HG02938 (cell line): ENCODE measurements around the gene INSYN2B.
"Not testable (repeated sequence)": the region's sequence is repeated elsewhere in the genome, so short reads cannot be mapped to it uniquely, and the experiment has no call there.

Experiments
- ATAC-seq: cut with Tn5 transposase; IDR thresholded peaks from one replicate; pipeline ENCODE4 v1.9.1; 2021; ENCODE audit warnings: mild to moderate bottlenecking, moderate library complexity; ENCODE audit not compliant: unreplicated experiment

Gene INSYN2B

GRCh38 chr5:169973056-169973455 lies 7.2 kb downstream of the INSYN2B start:
- ATAC-seq, result no peak

- ATAC-seq, result no peak
Measured at GRCh38 chr5:169971780-169972179, 8.5 kb downstream of the INSYN2B start.

GRCh38 chr5:169970911-169971765 lies 9.2 kb downstream of the INSYN2B start:
- ATAC-seq, result no peak

GRCh38 chr5:169970339-169970738 lies 10.0 kb downstream of the INSYN2B start:
- ATAC-seq, result peak; percentile 56

GRCh38 chr5:169964246-169964645 lies 16.0 kb downstream of the INSYN2B start:
- ATAC-seq, result no peak

- no peak for ATAC-seq
Measured at GRCh38 chr5:169960659-169961058, 19.6 kb downstream of the INSYN2B start.

- ATAC-seq, result no peak
Measured at GRCh38 chr5:169958278-169958677, 22.0 kb downstream of the INSYN2B start.

GRCh38 chr5:169956756-169957155 lies 23.5 kb downstream of the INSYN2B start:
- ATAC-seq, result no peak

- no peak for ATAC-seq
Measured at GRCh38 chr5:169956126-169956525, 24.2 kb downstream of the INSYN2B start.

- no peak for ATAC-seq
Measured at GRCh38 chr5:169954786-169955185, 25.5 kb downstream of the INSYN2B start.

GRCh38 chr5:169953196-169953595 lies 27.1 kb downstream of the INSYN2B start:
- not testable (repeated sequence) for ATAC-seq

- no peak for ATAC-seq
Measured at GRCh38 chr5:169950333-169950732, 30.0 kb downstream of the INSYN2B start.

GRCh38 chr5:169946743-169947295 lies 33.5 kb downstream of the INSYN2B start:
- ATAC-seq, result no peak

- ATAC-seq, result no peak
Measured at GRCh38 chr5:169945831-169946261, 34.4 kb downstream of the INSYN2B start.

GRCh38 chr5:169944922-169945680 lies 35.2 kb downstream of the INSYN2B start:
- no peak for ATAC-seq

GRCh38 chr5:169944115-169944514 lies 36.2 kb downstream of the INSYN2B start:
- no peak for ATAC-seq

GRCh38 chr5:169943026-169943425 lies 37.3 kb downstream of the INSYN2B start:
- no peak for ATAC-seq

GRCh38 chr5:169942181-169942580 lies 38.1 kb downstream of the INSYN2B start:
- ATAC-seq, result no peak

- ATAC-seq, result no peak
Measured at GRCh38 chr5:169941542-169941941, 38.8 kb downstream of the INSYN2B start.

GRCh38 chr5:169939731-169940130 lies 40.6 kb downstream of the INSYN2B start:
- ATAC-seq, result no peak

GRCh38 chr5:169938439-169938838 lies 41.9 kb downstream of the INSYN2B start:
- ATAC-seq, result no peak

GRCh38 chr5:169935762-169936161 lies 44.5 kb downstream of the INSYN2B start:
- no peak for ATAC-seq
